HL-60 (cell line): ENCODE data around the gene KCNG2.

Source experiments
- DNase-seq, 2 experiments: peaks; one replicate each; pipeline ENCODE4 v3.0.0-alpha.2; 2010 to 2020; ENCODE audit warnings: low read depth in 1 of 2, low spot score in 1 of 2
- H3K27ac ChIP-seq: fragments of 250-450 bp; sonication (Bioruptor Pico); replicated peaks from 2 replicates; pipeline ENCODE4 v1.5.1; 2020; ENCODE audit warnings: mild to moderate bottlenecking, moderate library complexity
- H3K27me3 ChIP-seq: fragments of 250-450 bp; sonication (Bioruptor Pico); 2 replicates; pipeline ENCODE4 v1.5.1; 2021; ENCODE audit warnings: mild to moderate bottlenecking, moderate library complexity; ENCODE audit not compliant: insufficient read depth, poor library complexity, severe bottlenecking
- H3K4me3 ChIP-seq: replicated peaks from 2 replicates; pipeline ENCODE4 v1.5.1; 2011; ENCODE audit warnings: mild to moderate bottlenecking, control low read depth, low read length; ENCODE audit not compliant: insufficient read depth
- GABPA ChIP-seq: IDR thresholded peaks from 2 replicates; pipeline ENCODE4 v1.6.1; 2012; ENCODE audit warnings: low read depth
- POLR2AphosphoS5 ChIP-seq: IDR thresholded peaks from 2 replicates; pipeline ENCODE4 v1.6.1; 2012; ENCODE audit warnings: low read depth
- REST ChIP-seq: IDR thresholded peaks from 2 replicates; pipeline ENCODE4 v1.6.1; 2012; ENCODE audit warnings: low read depth; ENCODE audit not compliant: insufficient replicate concordance
- SPI1 ChIP-seq: IDR thresholded peaks from 2 replicates; pipeline ENCODE4 v1.6.1; 2012; ENCODE audit warnings: low read depth, mild to moderate bottlenecking, borderline replicate concordance
- TF ChIP-seq, protein P1 (sequence below): IDR thresholded peaks from one replicate; pipeline ENCODE4 v1.5.1; 2011; ENCODE audit warnings: low read length, control low read depth, inconsistent platforms; ENCODE audit not compliant: insufficient read depth

KCNG2 gene

GRCh38 chr18:79911344-79912270 lies 113.9 kb downstream of the KCNG2 start:
- no peak overlapping the region for H3K4me3 ChIP-seq
- TF ChIP-seq POLR2AphosphoS5 (no peak), GABPA (no peak), REST (no peak), SPI1 (no peak)
- TF ChIP-seq, protein P1, sequence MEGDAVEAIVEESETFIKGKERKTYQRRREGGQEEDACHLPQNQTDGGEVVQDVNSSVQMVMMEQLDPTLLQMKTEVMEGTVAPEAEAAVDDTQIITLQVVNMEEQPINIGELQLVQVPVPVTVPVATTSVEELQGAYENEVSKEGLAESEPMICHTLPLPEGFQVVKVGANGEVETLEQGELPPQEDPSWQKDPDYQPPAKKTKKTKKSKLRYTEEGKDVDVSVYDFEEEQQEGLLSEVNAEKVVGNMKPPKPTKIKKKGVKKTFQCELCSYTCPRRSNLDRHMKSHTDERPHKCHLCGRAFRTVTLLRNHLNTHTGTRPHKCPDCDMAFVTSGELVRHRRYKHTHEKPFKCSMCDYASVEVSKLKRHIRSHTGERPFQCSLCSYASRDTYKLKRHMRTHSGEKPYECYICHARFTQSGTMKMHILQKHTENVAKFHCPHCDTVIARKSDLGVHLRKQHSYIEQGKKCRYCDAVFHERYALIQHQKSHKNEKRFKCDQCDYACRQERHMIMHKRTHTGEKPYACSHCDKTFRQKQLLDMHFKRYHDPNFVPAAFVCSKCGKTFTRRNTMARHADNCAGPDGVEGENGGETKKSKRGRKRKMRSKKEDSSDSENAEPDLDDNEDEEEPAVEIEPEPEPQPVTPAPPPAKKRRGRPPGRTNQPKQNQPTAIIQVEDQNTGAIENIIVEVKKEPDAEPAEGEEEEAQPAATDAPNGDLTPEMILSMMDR, result no peak
- H3K27me3 ChIP-seq, result no peaks in the 10 kb centered on the region
- H3K27ac ChIP-seq, result no peak overlapping the region
- no peak for DNase-seq

- no peak for DNase-seq
- no peak overlapping the region for H3K27ac ChIP-seq
- no peak for TF ChIP-seq POLR2AphosphoS5
- TF ChIP-seq, protein P1, result no peak
- no peak for TF ChIP-seq REST
- no peak for TF ChIP-seq GABPA
- no peak for TF ChIP-seq SPI1
- no peaks in the 10 kb centered on the region for H3K27me3 ChIP-seq
- no peak overlapping the region for H3K4me3 ChIP-seq
Measured at GRCh38 chr18:79912409-79912991, 114.8 kb downstream of the KCNG2 start.

- H3K4me3 ChIP-seq, result no peak overlapping the region
- no peak for DNase-seq
- no peak overlapping the region for H3K27ac ChIP-seq
- H3K27me3 ChIP-seq, result no peaks in the 10 kb centered on the region
- TF ChIP-seq REST (no peak), POLR2AphosphoS5 (no peak), SPI1 (no peak), GABPA (no peak)
- TF ChIP-seq, protein P1, result no peak
Measured at GRCh38 chr18:79912994-79913831, 115.5 kb downstream of the KCNG2 start.
